NOMO-1 (cell line): Measurements from ENCODE around the gene DENR.

Experiments used
- DNase-seq, 2 experiments: peaks; one replicate each; lab custom pipeline; 2025; ENCODE audit not compliant: unreplicated experiment in 2 of 2; lab: John Stamatoyannopoulos, UW

Gene DENR

DNA sequence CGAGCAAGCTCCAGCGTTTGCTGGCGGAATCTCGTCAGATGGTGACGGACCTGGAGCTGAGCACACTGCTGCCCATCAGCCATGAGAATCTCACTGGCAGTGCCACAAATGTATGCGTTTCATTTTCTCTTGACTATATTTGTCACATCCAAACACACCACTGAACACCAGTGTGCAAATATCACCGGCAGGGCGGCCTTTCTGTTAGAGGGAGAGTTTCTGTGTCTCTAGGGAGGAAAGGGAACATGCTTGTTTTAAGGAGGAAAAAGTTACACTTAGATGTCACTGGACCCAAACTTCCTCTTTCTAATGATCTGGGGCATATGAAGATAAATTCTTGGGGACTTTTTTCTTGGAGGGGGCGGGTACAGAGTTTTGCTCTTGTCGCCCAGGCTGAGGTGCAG lies 60.7 kb downstream of the DENR start:
- DNase-seq: peak; percentile 19 to 36

DNA sequence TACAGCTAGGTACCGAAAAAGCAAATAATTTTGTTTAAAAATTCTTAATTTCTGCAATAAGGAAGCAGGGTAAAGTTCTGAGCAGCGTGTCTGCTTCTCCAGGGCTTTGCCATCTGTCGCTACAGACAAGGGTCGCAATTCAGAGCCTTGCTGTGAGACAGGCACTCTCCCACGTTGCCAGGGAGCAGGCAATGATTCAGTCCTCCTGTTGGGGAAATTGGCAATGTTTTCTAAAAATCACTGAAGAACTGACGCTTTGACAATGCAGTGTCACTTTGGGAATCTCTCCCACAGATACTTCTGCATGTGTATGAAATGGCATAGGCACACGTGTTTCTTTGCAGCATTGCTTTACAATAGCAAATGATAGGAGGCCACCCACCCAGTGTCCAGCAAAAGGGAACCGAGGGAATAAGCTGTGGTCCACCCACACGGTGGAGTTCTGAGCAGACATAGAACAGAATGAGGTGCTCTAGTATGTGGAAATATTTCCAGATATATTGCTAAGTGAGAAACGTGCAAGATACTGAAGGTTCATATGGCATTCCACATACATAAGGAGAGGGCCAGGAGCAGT lies 66.7 kb downstream of the DENR start:
- no peak for DNase-seq

DNA sequence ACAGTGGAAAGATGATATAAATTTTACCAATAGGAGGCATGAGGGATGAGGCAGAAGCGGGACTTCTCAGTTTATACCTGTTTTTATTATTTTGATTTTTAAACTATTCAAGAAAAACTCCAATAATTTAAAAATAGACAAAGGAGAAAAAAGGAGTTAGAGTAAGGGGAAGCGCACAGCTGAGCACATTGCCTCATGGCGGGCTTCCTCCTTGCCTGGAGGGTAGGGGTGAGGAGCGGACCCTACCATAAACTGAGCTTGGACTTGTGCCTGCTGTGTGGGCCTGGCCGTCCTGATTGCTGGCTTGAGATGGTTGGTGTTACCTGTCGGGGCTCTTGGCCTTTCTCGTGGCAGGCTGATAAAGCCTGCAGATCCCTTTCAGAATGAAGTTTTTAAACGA lies 67.5 kb downstream of the DENR start:
- no peak for DNase-seq
